ENCODE results near the gene MRPS10. TPM values are rescaled to one million over a fixed set of nuclear protein-coding genes. Genes with fewer than 3 reads are reported as not detected.

MRPS10 gene
- 70.5 and 85.4 TPM in 2 replicates for polyA plus RNA-seq (2014; cell fraction: cytosol; rRNA removed)
- 14.9 and 17.6 TPM in 2 replicates for polyA plus RNA-seq (2014; cell fraction: nucleus; rRNA removed)

DNA sequence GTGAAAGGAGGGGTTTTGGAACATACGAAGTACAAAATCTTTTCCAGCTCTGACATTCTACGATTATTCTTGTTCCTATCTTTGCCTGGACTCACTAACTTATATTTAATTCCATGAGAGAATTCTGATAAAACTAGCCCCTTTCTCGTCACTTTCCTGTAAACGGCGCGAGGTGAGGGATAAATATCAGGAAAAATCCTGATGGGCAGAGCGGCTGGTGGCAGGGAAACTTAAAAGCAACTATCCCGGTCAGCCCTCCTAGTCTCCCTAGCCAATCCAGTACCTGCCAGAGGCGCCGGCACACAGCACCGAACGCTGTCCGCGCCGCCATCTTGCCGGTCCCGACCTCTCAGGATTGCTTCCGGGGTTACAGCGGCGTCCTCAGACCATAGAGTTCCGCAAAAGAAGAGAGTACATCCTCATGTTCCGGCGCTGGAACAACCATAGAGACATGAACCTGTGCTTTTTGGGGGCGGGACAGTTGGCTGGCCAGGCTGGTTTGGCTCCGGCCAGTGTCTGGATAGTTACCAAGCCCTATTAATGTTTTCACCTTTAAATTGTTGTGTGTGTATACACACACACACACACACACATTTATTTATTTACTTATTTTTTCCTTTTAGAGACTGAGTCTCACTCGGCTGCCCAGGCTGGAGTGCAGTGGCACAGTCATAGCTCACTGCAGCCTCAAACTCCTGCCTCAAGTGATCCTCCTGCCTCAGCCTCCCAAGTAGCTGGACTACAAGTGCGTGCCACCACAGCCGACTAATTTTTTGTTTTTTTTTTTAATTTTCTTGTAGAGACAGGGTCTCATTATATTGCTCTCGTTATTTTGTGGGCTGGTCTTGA lies at the start of gene MRPS10:
Gene MRPS10 (minus strand): TSS at position 343 of the 849 bp plus-strand sequence. CDS start 12 bp downstream, at position 331.
- DNase-seq (ENCODE audit: low spot score) = peak; percentile 96

DNA sequence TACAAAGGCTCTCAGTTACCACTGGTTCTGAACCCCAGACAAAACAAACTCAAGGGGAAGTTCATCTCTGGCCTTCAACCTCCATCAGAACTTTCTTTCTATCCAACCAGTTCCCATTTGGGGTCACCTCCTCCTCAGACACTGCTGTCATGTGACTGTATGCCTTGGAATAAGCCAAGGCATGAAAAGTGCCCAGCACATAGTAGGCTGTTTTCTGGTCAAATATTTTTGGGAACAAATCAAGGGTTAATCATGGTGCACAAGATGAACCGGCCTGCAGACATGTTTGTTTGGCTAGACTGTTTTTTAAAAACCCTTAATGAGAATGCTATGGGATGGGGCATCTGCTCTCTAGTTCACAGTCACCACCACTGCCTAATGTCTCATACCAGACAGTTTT lies 48.9 kb upstream of the MRPS10 start:
- no peak for DNase-seq (ENCODE audit: low spot score)

DNA sequence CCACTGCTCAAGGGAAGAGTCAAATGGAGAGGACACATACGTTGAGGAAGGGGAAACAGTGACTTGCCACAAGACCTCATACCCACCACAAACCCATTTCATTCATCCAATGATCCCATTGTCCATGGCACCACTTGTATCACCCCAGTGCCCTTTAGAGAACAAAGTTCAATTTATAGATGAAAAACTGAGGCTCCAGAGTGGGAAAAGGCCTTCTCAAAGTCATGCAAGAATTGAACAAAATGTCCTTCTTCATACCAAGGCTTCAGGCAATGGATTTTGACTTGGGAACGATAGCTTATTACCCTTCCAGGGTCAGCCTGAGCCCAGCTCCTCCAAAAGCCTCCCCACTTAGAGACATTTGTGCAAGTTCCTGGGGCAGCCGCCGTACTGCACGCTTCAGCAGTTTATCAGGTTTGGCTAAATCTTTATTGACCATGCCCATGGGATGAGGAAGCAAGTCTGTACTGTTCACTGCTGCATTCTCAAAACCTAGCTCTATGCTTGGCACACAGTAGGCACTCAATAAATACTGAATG lies 47.3 kb upstream of the MRPS10 start:
- no peak for DNase-seq (ENCODE audit: low spot score)

DNA sequence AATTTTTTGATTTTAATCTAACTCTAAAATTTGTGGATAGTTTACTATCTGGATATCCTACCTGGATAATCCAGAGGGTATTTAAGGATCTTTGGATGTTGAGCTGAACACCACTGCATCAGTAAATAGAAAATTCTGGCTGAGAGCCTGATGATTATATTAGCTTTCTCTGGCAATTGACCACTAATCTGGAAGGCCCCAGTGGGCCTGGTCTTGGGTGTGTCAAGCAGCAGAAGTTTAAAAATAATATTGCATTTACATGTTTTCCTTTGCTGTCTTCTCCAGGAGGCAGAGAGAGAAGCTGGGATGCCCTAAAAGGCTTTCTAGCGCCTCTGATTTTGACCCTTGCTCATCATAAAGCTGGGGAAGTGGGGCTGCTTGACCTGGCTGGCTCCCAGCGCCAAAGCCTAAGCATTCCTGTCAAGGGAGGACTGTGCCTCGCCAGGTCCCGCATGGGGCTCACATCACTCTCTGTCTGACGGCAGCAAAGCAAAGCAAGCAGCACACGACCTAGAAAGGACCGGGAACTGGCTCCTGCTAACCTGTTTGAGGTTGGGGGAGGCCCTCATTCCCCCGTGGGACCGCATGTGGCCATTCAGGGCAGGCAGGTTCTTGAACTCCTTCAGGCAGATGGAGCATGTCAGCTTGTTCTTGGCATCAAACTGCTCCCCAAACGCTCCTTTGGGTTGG lies 46.6 kb upstream of the MRPS10 start:
- no peak for DNase-seq (ENCODE audit: low spot score)

DNA sequence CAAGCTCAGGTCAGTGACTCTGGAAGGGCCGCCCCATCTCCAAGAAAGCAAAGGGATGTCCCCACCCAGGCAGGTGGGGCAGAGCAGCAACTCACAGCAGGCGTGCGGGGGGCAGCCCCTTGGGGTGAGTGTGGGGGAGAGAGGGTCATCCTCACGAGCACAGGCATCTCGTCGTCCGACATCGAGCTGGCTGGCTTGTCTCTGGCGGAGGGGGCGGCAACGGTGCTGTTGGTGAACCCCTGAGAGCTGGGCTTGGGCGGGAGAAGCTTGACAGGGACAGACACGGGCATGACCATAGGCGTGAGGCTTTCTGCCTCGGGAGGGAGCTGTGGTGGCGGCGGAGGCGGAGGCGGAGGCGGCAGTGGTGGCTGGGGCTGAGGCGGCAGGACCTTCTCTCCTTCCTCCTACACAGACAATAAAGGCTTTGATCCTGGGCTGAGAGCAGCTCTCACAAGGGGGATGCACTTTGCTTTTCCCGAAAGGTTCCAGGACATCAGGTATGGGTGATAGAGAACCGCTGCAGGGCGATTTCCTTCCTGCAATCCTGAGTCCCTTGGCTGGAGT lies 45.6 kb upstream of the MRPS10 start:
- DNase-seq (ENCODE audit: low spot score) = no peak

DNA sequence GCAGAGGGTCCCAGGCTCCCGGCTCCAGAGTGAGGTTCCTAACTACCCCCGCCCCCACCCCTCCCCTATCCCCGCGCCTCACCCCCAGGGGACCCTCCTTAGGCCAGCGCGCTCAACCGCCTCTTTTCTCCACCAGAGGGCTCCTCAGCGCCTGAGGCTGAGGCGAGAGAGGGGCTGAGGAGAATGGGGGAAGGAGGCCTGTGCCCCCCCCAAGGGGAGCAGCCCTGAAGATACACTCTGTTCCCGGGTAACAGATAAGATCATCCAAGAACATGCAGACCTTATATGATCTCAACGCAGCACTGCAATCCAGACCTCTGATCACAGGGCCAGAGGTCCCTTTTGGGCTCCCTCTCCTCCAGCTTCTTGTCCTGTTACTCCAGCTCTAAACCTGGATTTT lies 43.3 kb upstream of the MRPS10 start:
- DNase-seq (ENCODE audit: low spot score) = peak; percentile 60

DNA sequence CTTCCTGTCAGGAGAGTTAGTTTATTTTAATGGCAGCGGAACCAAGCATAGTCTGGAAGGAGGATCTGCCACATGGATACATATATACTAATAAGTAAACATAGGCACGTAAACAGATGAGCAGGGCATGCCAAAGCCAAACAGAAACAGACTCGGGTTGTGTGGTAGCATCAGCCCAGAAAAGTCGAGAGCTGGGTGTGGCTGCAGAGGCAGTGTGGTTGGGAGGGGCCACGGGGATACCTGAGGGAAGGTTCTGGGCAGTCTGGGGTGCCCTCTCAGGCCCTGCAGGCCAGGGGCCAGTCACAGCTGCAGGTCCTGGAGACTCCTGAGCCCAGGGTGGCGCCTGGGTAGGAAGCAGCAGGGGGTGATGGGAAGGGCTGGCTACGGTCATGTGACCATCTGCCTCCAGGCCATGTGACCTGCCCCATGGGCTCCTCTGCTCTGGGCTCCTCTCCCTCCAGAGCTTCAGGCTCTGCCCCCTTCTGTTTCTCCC lies 42.8 kb upstream of the MRPS10 start:
- DNase-seq (ENCODE audit: low spot score) = peak; percentile 40

DNA sequence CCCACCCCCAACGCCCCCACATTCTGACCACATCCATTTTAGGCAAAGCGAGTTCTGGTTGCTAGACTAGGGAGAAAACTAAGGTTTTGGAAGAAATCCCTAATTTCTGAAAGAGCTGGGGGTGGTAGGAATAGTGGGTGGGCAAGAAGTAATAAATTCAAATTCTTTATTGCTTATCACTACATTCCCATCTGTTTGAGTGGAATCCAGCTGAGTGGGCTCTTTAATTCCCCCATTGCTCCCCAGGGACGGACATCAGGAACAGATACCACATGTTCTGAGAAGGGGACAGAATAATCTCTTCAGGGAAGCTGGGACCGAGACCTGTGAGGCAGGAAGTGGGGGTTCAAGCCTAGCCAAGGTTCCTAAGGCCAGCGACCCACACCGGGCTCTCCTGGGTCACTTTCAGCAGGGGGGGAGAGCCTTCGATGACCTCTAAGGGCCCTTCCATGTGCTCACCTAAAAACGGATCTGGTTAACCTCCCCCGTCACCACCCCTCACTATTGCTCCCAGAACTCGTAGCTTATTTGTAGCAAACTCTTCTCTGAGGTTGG lies 42.3 kb upstream of the MRPS10 start:
- no peak for DNase-seq (ENCODE audit: low spot score)

DNA sequence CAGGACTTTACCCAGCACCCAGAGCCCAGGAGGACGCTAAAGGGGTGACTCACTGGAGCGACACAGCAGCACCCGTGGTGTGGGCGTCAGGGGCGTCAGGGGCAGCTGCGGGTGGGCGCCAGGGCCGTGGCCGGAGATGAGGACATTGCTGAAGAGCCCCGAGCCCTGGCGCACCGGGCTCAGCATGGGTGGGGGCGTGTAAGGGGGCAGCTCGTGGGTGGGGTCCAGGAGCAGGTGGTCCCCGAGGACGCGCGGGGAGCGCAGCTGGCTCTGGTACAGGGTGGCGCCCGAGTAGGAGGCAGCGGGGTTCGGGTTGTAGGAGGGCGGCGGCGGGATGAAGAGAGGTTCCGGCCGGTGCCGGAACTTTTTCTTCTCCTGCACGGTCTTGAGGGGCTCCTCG lies 41.6 kb upstream of the MRPS10 start:
- no peak for DNase-seq (ENCODE audit: low spot score)

DNA sequence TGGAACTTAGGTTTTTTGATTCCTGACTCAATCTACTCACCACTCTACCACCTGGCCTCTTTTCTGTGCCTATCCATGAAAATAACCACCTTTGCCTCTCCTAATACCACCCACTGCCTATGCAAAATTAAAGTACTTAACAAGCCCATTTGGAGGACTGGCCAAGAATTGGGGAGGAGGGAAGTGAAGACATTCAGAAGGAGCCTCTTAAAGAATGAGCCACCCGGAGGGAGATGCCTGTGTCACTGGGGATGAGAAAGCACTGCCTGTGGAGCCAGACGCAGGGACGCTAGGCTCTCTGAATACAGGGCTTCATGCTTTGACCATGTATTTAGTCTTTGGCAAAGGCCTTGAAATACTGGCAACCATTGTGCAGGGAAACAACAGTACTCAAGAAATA lies 40.0 kb upstream of the MRPS10 start:
- DNase-seq (ENCODE audit: low spot score) = no peak

DNA sequence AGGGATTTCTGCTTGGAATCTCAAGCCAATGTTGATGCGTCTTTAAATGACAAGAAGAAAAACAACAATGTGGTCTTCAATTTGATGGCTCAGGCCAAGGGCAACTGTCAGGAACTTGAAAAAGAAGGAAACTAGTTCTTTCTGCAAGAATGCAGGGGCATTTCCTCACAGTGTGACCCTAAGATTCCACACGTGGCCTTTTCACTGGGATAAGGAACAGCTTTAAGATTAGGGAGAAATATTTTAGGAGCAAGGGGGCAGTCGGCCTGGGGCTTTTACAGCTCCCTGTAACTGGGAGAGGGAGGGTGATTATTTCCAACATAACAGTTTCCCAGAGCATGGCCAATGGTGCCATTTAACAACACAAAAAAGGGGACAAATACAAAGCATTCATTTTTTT lies 39.4 kb upstream of the MRPS10 start:
- no peak for DNase-seq (ENCODE audit: low spot score)

DNA sequence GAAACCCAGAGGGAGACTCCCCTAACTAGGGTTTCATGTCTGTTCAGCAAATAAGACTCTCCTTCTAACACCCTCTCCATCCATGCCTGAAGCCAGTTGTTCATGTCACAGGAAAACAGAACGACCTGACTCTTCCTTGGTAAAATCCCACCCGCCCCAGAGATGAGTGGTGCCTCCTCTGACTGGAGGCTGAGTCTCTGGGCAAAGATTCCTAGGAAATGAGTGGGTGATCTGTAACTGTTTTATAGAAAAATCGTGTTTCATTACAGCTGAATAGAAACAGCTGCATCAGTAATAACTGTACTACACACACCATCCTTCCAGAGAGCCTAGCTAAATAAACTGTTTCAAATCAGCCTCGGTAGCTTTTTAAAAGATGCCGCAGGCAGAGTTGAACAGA lies 37.4 kb upstream of the MRPS10 start:
- DNase-seq (ENCODE audit: low spot score) = no peak

DNA sequence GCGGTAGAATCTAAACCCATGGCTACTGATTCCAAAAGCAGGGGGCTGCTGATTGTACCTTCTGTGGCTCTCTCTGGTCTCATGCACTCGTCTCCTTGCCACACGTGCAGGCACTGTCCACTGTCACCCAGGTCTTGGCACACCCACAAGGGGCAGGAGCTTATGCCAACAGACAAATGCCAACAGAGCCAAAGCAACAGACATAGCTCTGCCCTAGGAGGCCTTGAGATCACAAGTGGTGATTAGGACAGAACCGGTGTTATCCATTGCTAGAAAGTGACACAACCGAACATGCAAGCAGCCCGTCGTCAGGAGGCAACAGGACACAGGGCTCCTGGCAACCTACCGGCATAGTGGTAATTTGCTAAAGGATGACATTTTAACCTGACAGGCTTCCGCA lies 36.8 kb upstream of the MRPS10 start:
- no peak for DNase-seq (ENCODE audit: low spot score)

DNA sequence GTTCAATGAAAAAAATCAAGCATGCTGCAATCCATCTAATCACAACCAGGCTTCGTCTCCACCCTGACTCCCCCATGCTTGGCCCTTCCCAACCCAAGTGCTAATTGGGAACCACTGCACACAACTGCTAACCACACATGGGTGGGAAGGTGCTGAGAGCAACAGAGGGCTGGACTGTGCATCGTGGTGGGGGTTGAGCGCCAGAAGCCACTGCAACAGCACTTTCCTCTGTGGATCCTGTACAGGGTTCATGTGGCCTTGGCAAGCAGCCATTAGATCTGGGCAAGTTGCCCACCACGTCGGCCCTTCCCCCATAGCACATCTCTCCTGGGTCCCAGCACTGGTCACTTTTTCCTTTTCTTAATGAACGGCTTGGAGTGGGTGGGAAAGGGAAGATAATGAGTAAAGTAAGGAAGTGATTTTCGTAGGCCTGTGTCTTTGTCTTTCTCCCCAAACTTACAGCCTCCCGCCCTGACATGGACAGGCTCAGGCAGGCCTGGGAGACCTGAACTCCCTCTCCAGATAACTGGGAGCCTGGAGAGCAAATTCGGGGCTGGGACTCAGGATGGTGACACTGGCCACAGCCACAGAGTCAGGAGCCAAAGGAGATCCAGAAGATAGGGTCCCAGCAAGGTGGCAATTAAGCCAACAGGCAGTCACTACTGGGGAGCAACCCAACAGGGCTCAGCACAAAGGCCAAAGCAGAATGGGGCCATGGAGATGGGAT lies 34.4 kb upstream of the MRPS10 start:
- DNase-seq (ENCODE audit: low spot score) = no peak

DNA sequence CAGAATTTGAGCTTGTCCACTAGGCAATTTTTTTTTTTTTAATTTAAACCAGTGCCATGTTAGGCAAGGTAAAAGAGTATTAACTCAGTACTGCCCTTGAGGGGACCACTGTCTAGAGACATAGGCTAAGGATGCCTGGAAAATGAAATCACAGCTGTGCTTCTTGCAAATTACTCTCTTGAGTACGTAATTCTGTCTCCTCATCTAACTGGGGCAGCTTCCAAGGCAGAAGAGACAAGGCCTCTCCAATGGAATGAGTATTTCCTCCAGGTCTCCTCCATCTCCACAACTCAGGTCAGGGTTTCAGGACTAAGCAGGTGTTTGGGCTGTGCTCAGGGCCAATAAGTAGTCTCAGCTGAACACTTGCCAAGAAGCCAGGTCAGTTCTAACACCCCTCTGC lies 33.8 kb upstream of the MRPS10 start:
- DNase-seq (ENCODE audit: low spot score) = no peak

DNA sequence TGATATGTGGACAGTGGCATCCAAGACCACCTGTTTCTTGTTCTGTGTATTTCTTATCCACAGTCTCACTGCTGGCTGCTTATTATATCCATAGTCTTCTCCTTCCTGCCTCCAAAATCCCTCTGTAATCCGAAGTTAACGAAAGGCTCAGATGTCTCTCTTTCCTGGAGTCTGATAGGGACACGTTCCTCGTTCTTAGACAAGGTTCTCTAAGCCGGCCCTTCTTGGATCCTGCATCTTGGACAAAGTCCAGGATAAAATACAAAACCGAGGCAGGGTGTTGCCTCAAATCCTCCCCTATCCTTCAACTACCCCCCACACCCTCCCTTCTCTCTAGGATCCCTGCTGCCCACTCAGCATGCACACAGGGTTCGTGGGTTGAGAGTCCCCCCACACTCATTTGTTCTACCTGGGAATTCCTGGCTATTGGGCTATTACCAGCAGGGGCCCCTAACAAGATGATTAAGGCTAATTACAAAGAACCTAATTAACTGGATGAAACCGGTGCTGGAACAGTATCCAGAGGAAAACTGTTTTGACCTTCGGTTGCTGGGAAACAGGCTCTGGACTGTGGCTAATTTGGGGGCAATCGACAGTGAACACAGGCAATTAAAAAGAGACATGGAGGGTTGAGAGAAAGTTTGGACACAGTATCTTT lies 32.7 kb upstream of the MRPS10 start:
- DNase-seq (ENCODE audit: low spot score) = no peak

DNA sequence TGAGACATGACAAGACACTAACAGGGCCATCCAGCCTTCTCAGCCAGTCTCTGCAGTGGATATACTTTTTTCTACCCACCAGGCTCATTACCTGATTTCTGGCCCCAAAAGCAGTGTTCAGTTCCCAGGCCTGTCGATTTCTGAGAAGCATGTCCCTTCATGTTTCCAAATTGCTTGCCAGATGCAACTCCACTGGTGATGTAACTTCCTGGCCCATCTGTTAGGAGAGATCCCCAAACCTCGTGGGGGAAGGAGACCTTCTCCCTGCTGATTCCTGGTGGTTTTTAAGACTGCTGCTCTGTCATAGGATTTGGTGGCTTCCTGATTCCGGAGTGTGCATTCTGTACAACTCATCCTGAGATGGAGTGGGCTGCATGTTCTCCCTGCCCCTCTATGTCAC lies 31.6 kb upstream of the MRPS10 start:
- no peak for DNase-seq (ENCODE audit: low spot score)

DNA sequence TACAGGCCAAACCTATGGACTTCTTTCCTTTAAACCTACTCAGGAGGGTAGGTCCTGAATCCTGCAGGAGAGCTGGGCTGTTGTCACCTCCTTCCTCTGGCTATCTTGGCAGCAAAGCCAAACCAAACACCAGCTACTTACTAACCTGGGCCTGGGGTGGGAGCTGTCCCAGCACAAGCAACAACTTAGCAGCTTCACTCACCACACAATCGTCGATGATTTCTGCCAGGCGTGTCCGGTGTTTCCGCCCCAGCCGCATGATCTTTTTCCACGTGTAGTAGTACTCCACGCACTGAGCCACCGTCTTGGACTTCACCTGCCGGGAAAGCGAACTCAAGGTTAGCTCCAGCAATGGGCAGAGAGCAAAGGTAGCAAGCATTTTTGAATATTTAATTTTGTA lies 25.4 kb upstream of the MRPS10 start:
- DNase-seq (ENCODE audit: low spot score) = no peak

DNA sequence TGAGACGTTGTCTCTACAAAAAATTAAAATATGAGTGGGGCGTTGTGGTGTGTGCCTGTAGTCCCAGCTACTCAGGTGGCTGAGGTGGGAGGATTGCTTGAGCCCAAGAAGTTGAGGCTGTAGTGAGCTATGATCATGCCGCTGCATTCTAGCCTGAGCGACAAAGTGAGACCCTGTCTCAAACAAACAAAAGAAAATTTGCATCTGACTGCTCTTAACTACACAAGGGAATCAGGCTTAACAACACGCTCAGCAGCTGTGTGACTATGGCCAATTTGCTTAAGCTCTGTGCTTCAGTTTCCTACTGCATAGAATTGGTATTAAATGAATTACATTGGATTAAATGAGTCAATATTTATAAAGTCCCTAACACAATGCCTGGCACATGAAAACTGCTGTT lies 24.3 kb upstream of the MRPS10 start:
- no peak for DNase-seq (ENCODE audit: low spot score)

DNA sequence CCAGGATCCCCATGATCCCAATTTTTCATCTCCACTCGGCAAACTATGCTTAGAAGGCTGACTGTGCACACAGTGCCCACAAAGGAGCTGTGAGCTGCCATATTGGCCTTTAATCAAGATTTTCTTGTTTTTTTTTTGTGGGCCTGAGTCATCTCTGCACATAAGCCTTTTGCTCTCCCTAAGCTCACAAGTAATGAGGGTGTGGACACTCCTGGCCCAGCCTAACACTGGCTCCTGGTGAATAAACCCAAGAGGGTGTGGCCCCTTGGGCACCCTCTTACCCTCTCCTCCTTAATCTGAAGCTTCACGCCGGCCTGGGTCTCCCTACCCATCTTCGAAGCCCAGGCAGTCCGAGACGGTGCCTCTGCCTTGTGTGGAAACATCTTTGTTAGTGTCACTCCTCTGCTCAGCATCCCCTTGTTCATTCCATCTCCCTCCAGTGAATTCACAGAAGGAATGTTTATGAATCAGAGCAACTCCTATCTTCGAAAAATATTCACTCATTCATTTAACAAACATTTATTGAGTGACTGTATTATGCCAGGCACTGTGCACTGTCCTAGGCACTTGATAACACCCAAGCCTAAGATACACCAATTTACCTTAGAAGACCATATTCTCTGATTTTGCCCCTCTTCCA lies 22.2 kb upstream of the MRPS10 start:
- DNase-seq (ENCODE audit: low spot score) = no peak

Data from SK-N-DZ (cell line).